Measurements from ENCODE around the gene POLA1.

POLA1 gene

DNA sequence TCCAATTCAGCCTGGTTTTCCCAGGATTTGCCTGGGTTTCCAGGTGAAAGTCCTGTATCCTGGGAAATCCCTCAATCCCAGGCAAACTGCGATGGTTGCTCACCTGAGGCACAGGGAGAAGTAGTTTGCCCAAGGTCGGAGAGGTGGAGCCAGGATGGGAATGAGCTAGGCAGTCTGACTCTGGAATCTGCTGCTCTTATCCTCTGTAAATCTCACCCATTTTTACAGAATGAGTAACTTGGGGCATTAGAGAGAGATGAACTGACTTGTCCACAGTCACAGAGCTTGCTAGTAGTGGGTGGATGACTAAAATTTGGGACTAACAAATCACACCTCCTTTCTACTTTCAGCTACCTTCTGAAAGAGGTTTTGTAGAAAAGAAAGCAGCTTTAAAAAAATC, 331.9 kb downstream of the POLA1 start:
- TF ChIP-seq ARNTL (CRISPR knock-in tag; IDR thresholded peaks at IDR 0.05; ENCODE audit: borderline replicate concordance, low read depth) (no peak), GLIS3 (CRISPR knock-in tag; IDR thresholded peaks at IDR 0.05) (no peak), CSDC2 (CRISPR knock-in tag; IDR thresholded peaks at IDR 0.05) (no peak), ISL1 (CRISPR knock-in tag; IDR thresholded peaks at IDR 0.05) (no peak), ZFP3 (CRISPR knock-in tag; IDR thresholded peaks at IDR 0.05) (no peak), ZNF8 (CRISPR knock-in tag; IDR thresholded peaks at IDR 0.05) (no peak), TCF4 (CRISPR knock-in tag; IDR thresholded peaks at IDR 0.05; ENCODE audit: borderline replicate concordance) (no peak), TOX (CRISPR knock-in tag; IDR thresholded peaks at IDR 0.05; ENCODE audit: borderline replicate concordance) (no peak), ZC3H10 (CRISPR knock-in tag; IDR thresholded peaks at IDR 0.05) (no peak), PPARA (CRISPR knock-in tag; IDR thresholded peaks at IDR 0.05; ENCODE audit: borderline replicate concordance) (no peak), ZFP30 (CRISPR knock-in tag; IDR thresholded peaks at IDR 0.05) (no peak), OSR1 (CRISPR knock-in tag; IDR thresholded peaks at IDR 0.05) (no peak), SNAI2 (CRISPR knock-in tag; IDR thresholded peaks at IDR 0.05) (no peak), ESRRG (CRISPR knock-in tag; IDR thresholded peaks at IDR 0.05) (no peak)
- TF ChIP-seq, protein P1, sequence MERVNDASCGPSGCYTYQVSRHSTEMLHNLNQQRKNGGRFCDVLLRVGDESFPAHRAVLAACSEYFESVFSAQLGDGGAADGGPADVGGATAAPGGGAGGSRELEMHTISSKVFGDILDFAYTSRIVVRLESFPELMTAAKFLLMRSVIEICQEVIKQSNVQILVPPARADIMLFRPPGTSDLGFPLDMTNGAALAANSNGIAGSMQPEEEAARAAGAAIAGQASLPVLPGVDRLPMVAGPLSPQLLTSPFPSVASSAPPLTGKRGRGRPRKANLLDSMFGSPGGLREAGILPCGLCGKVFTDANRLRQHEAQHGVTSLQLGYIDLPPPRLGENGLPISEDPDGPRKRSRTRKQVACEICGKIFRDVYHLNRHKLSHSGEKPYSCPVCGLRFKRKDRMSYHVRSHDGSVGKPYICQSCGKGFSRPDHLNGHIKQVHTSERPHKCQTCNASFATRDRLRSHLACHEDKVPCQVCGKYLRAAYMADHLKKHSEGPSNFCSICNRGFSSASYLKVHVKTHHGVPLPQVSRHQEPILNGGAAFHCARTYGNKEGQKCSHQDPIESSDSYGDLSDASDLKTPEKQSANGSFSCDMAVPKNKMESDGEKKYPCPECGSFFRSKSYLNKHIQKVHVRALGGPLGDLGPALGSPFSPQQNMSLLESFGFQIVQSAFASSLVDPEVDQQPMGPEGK (CRISPR knock-in tag; IDR thresholded peaks at IDR 0.05; ENCODE audit: borderline replicate concordance): no peak
- TF ChIP-seq, protein P2, sequence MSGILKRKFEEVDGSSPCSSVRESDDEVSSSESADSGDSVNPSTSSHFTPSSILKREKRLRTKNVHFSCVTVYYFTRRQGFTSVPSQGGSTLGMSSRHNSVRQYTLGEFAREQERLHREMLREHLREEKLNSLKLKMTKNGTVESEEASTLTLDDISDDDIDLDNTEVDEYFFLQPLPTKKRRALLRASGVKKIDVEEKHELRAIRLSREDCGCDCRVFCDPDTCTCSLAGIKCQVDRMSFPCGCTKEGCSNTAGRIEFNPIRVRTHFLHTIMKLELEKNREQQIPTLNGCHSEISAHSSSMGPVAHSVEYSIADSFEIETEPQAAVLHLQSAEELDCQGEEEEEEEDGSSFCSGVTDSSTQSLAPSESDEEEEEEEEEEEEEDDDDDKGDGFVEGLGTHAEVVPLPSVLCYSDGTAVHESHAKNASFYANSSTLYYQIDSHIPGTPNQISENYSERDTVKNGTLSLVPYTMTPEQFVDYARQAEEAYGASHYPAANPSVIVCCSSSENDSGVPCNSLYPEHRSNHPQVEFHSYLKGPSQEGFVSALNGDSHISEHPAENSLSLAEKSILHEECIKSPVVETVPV (CRISPR knock-in tag; IDR thresholded peaks at IDR 0.05): no peak
- TF ChIP-seq, protein P3, sequence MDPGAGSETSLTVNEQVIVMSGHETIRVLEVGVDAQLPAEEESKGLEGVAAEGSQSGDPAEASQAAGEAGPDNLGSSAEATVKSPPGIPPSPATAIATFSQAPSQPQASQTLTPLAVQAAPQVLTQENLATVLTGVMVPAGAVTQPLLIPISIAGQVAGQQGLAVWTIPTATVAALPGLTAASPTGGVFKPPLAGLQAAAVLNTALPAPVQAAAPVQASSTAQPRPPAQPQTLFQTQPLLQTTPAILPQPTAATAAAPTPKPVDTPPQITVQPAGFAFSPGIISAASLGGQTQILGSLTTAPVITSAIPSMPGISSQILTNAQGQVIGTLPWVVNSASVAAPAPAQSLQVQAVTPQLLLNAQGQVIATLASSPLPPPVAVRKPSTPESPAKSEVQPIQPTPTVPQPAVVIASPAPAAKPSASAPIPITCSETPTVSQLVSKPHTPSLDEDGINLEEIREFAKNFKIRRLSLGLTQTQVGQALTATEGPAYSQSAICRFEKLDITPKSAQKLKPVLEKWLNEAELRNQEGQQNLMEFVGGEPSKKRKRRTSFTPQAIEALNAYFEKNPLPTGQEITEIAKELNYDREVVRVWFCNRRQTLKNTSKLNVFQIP (CRISPR knock-in tag; IDR thresholded peaks at IDR 0.05; ENCODE audit: borderline replicate concordance, low read depth): no peak
- TF ChIP-seq, protein P4, sequence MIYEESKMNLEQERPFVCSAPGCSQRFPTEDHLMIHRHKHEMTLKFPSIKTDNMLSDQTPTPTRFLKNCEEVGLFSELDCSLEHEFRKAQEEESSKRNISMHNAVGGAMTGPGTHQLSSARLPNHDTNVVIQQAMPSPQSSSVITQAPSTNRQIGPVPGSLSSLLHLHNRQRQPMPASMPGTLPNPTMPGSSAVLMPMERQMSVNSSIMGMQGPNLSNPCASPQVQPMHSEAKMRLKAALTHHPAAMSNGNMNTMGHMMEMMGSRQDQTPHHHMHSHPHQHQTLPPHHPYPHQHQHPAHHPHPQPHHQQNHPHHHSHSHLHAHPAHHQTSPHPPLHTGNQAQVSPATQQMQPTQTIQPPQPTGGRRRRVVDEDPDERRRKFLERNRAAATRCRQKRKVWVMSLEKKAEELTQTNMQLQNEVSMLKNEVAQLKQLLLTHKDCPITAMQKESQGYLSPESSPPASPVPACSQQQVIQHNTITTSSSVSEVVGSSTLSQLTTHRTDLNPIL (CRISPR knock-in tag; IDR thresholded peaks at IDR 0.05; ENCODE audit: low read depth): no peak
- TF ChIP-seq, protein P5, sequence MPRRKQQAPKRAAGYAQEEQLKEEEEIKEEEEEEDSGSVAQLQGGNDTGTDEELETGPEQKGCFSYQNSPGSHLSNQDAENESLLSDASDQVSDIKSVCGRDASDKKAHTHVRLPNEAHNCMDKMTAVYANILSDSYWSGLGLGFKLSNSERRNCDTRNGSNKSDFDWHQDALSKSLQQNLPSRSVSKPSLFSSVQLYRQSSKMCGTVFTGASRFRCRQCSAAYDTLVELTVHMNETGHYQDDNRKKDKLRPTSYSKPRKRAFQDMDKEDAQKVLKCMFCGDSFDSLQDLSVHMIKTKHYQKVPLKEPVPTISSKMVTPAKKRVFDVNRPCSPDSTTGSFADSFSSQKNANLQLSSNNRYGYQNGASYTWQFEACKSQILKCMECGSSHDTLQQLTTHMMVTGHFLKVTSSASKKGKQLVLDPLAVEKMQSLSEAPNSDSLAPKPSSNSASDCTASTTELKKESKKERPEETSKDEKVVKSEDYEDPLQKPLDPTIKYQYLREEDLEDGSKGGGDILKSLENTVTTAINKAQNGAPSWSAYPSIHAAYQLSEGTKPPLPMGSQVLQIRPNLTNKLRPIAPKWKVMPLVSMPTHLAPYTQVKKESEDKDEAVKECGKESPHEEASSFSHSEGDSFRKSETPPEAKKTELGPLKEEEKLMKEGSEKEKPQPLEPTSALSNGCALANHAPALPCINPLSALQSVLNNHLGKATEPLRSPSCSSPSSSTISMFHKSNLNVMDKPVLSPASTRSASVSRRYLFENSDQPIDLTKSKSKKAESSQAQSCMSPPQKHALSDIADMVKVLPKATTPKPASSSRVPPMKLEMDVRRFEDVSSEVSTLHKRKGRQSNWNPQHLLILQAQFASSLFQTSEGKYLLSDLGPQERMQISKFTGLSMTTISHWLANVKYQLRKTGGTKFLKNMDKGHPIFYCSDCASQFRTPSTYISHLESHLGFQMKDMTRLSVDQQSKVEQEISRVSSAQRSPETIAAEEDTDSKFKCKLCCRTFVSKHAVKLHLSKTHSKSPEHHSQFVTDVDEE (CRISPR knock-in tag; IDR thresholded peaks at IDR 0.05): no peak
- ATAC-seq: no peak

DNA sequence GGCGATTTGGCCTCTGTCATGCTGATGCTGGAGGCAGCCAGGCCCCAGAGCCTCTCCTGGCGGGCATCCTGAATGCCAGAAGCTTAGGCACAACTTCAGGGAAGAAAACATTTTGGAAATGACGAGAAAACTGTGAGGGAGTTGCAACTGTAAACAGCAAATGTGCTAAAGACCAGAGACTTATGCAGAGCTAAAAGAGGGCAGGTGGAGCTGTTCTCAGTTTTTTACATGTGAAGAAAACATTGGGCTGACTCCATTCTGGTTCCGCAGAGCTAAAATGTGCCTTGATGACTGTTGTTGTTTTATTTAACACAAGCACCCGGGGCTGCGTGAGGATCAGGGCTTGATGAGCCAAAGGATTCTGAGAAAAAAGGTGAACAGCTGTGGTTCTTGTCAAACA, 332.9 kb downstream of the POLA1 start:
- TF ChIP-seq ZFP3 (CRISPR knock-in tag; IDR thresholded peaks at IDR 0.05): no peak
- TF ChIP-seq, protein P3 (CRISPR knock-in tag; IDR thresholded peaks at IDR 0.05; ENCODE audit: borderline replicate concordance, low read depth): no peak
- ATAC-seq: no peak

DNA sequence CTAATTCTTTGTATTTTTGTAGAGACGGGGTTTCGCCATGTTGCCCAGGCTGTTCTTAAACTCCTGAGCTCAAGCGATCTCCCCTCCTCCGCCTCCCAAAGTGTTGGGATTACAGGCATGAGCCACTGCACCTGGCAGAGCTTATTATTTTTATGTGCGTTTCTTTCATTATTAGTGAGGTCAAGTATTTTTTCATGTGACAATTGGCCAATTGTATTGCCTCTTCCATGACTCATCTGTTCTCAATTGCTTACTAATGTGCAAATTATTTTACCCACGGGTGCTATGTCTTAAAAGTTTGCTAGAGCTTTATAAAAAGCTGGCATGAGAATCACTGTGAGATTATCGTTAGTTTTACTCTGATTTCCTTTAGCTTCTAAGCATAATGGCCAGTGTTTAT, 335.0 kb downstream of the POLA1 start:
- ATAC-seq: no peak
- no peak for TF ChIP-seq ESRRG (CRISPR knock-in tag; IDR thresholded peaks at IDR 0.05)
- no peak for TF ChIP-seq ZFP3 (CRISPR knock-in tag; IDR thresholded peaks at IDR 0.05)
- TF ChIP-seq CSDC2 (CRISPR knock-in tag; IDR thresholded peaks at IDR 0.05): no peak
- no peak for TF ChIP-seq ZC3H10 (CRISPR knock-in tag; IDR thresholded peaks at IDR 0.05)
- TF ChIP-seq, protein P2 (CRISPR knock-in tag; IDR thresholded peaks at IDR 0.05): no peak
- no peak for TF ChIP-seq ISL1 (CRISPR knock-in tag; IDR thresholded peaks at IDR 0.05)
- TF ChIP-seq, protein P4 (CRISPR knock-in tag; IDR thresholded peaks at IDR 0.05; ENCODE audit: low read depth): no peak
- no peak for TF ChIP-seq BACH2 (CRISPR knock-in tag; IDR thresholded peaks at IDR 0.05; ENCODE audit: borderline replicate concordance)
- TF ChIP-seq, protein P1 (CRISPR knock-in tag; IDR thresholded peaks at IDR 0.05; ENCODE audit: borderline replicate concordance): no peak
